Mesenchymal stem cell (in vitro differentiated cells and primary cell): ENCODE measurements around the gene PDZRN3.

Experiments
- DNase-seq: peaks from one replicate; pipeline ENCODE4 v3.0.0-alpha.2; 2013
- H2AFZ ChIP-seq: one replicate; pipeline ENCODE4 v1.6.1; 2013; ENCODE audit warnings: low read depth, mild to moderate bottlenecking, control low read depth, inconsistent platforms, low read length, moderate library complexity
- H2AK5ac ChIP-seq: 2 replicates; pipeline ENCODE4 v1.6.1; 2013; ENCODE audit warnings: low read length, moderate library complexity, mild to moderate bottlenecking, inconsistent platforms; ENCODE audit not compliant: severe bottlenecking
- H2BK120ac ChIP-seq: one replicate; pipeline ENCODE4 v1.6.1; 2013; ENCODE audit warnings: low read depth, mild to moderate bottlenecking, inconsistent platforms, low read length, moderate library complexity
- H2BK12ac ChIP-seq, 2 experiments: one replicate each; pipeline ENCODE4 v1.6.1; 2013; ENCODE audit warnings: inconsistent platforms in 2 of 2, low read length in 2 of 2, mild to moderate bottlenecking in 2 of 2, moderate library complexity in 2 of 2, control low read depth in 1 of 2
- H2BK15ac ChIP-seq: one replicate; pipeline ENCODE4 v1.6.1; 2013; ENCODE audit warnings: mild to moderate bottlenecking, low read depth, inconsistent platforms; ENCODE audit not compliant: poor library complexity, severe bottlenecking
- H2BK5ac ChIP-seq: 2 replicates; pipeline ENCODE4 v1.6.1; 2013; ENCODE audit warnings: low read depth, mild to moderate bottlenecking, low read length, control low read depth, inconsistent platforms; ENCODE audit not compliant: poor library complexity, severe bottlenecking
- H3K14ac ChIP-seq, 2 experiments: one replicate each; pipeline ENCODE4 v1.6.1; 2013; ENCODE audit warnings: inconsistent platforms in 2 of 2, low read length in 2 of 2, control low read depth in 1 of 2, mild to moderate bottlenecking in 1 of 2, moderate library complexity in 1 of 2
- H3K18ac ChIP-seq, 2 experiments: one replicate each; pipeline ENCODE4 v1.6.1; 2013; ENCODE audit warnings: inconsistent platforms in 2 of 2, low read length in 2 of 2, control low read depth in 1 of 2, low read depth in 1 of 2, mild to moderate bottlenecking in 1 of 2
- H3K23ac ChIP-seq, 2 experiments: one replicate each; pipeline ENCODE4 v1.6.1; 2013; ENCODE audit warnings: inconsistent platforms in 2 of 2, low read length in 2 of 2, mild to moderate bottlenecking in 2 of 2, moderate library complexity in 2 of 2, control low read depth in 1 of 2
- H3K27ac ChIP-seq: 2 replicates; pipeline ENCODE4 v1.5.1; 2013; ENCODE audit warnings: mild to moderate bottlenecking, moderate library complexity, low read length, control low read depth, inconsistent platforms; ENCODE audit not compliant: poor library complexity, severe bottlenecking
- H3K27me3 ChIP-seq, 2 experiments: 2 replicates each; pipeline versions ENCODE4 v1.6.1 to v1.7.0; 2013; ENCODE audit warnings: low read length in 2 of 2, mild to moderate bottlenecking in 2 of 2, moderate library complexity in 2 of 2, control low read depth in 1 of 2, inconsistent platforms in 1 of 2; ENCODE audit not compliant: control insufficient read depth in 1 of 2, insufficient read depth in 1 of 2
- H3K36me3 ChIP-seq, 2 experiments: 2 replicates each; pipeline versions ENCODE4 v1.6.1 to v1.7.0; 2013; ENCODE audit warnings: low read length in 2 of 2, control low read depth in 1 of 2, inconsistent platforms in 1 of 2, low read depth in 1 of 2, mild to moderate bottlenecking in 1 of 2; ENCODE audit not compliant: insufficient read depth in 2 of 2, control insufficient read depth in 1 of 2
- H3K4ac ChIP-seq, 2 experiments: one replicate each; pipeline ENCODE4 v1.6.1; 2013; ENCODE audit warnings: inconsistent platforms in 2 of 2, low read length in 2 of 2, mild to moderate bottlenecking in 2 of 2, moderate library complexity in 2 of 2, control low read depth in 1 of 2, low read depth in 1 of 2
- H3K4me1 ChIP-seq: 2 replicates; pipeline ENCODE4 v1.6.1; 2013; ENCODE audit warnings: low read depth, low read length, control low read depth; ENCODE audit not compliant: control insufficient read depth, insufficient read depth
- H3K4me2 ChIP-seq: 2 replicates; pipeline ENCODE4 v1.6.1; 2013; ENCODE audit warnings: low read length, mild to moderate bottlenecking, inconsistent platforms; ENCODE audit not compliant: poor library complexity, severe bottlenecking
- H3K4me3 ChIP-seq, 2 experiments: 2 replicates each; pipeline versions ENCODE4 v1.5.1 to v1.7.0; 2013; ENCODE audit warnings: low read length in 2 of 2, mild to moderate bottlenecking in 2 of 2, control low read depth in 1 of 2, low read depth in 1 of 2; ENCODE audit not compliant: insufficient read depth in 1 of 2
- H3K79me1 ChIP-seq: replicated peaks from 2 replicates; pipeline ENCODE4 v1.6.1; 2013; ENCODE audit warnings: mild to moderate bottlenecking, control low read depth, low read length, inconsistent platforms; ENCODE audit not compliant: poor library complexity, severe bottlenecking
- H3K9ac ChIP-seq: 2 replicates; pipeline ENCODE4 v1.7.0; 2013; ENCODE audit warnings: mild to moderate bottlenecking, low read length, moderate library complexity
- H3K9me3 ChIP-seq: 2 replicates; pipeline ENCODE4 v1.7.0; 2013; ENCODE audit warnings: mild to moderate bottlenecking, low read length; ENCODE audit not compliant: control insufficient read depth
- H4K8ac ChIP-seq: one replicate; pipeline ENCODE4 v1.6.1; 2013; ENCODE audit warnings: inconsistent platforms, mild to moderate bottlenecking, low read length, moderate library complexity
- H4K91ac ChIP-seq: one replicate; pipeline ENCODE4 v1.6.1; 2013; ENCODE audit warnings: mild to moderate bottlenecking, low read length, inconsistent platforms
- WGBS: methylation state at CpG from one replicate; pipeline ENCODE4 v1.1.7; 2013; ENCODE audit warnings: mixed read lengths; 5-methylcytosine and 5-hydroxymethylcytosine counted together

Gene PDZRN3

GRCh38 chr3:73637042-73637441, 12.3 kb upstream of the PDZRN3 start:
- Histone ChIP-seq H3K79me1 (no peaks in the 10 kb centered on the region), H3K18ac (no peak overlapping the region), H3K23ac (no peak overlapping the region), H3K4me2 (no peak overlapping the region), H3K9ac (peak overlapping the region; percentile 70), H3K4me3 (no peak overlapping the region), H3K9me3 (no peaks in the 10 kb centered on the region), H3K14ac (no peak overlapping the region), H3K27ac (no peak overlapping the region), H3K36me3 (no peaks in the 10 kb centered on the region), H3K27me3 (no peaks in the 10 kb centered on the region), H2BK12ac (no peak overlapping the region), H4K91ac (no peak overlapping the region), H3K4ac (no peak overlapping the region), H2AK5ac (no peak overlapping the region), H2BK15ac (no peak overlapping the region), H4K8ac (no peak overlapping the region), H2BK5ac (no peak overlapping the region), H3K4me1 (no peaks in the 10 kb centered on the region), H2BK120ac (no peak overlapping the region), H2AFZ (no peak overlapping the region)
- no peak for DNase-seq

DNA sequence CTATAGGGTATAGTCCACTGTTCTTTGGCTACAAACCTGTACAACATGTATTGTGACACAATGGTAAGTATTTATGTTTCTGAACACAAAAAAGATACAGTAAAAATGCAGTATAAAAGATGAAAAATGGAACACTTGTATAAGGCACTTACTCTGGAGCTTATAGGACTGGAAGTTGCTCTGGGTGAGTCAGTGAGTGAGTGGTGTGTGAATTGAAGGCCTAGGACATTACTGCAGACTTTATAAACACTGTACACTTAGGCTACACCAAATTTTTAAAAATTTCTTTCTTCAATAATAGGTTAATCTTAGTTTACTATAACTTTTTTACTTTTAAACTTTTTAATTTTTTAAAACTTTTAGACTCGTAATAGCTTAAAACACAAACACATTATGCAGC, 10.5 kb upstream of the PDZRN3 start:
- no peak overlapping the region for H3K4me3 ChIP-seq
- H2BK12ac ChIP-seq = no peak overlapping the region
- no peak overlapping the region for H3K18ac ChIP-seq
- no peaks in the 10 kb centered on the region for H3K9me3 ChIP-seq
- no peak overlapping the region for H4K8ac ChIP-seq
- H3K9ac ChIP-seq = no peak overlapping the region
- no peak overlapping the region for H2BK15ac ChIP-seq
- no peak overlapping the region for H4K91ac ChIP-seq
- no peaks in the 10 kb centered on the region for H3K79me1 ChIP-seq
- no peak overlapping the region for H3K14ac ChIP-seq
- no peak overlapping the region for H2BK5ac ChIP-seq
- H3K4me2 ChIP-seq = no peak overlapping the region
- H3K36me3 ChIP-seq = no peaks in the 10 kb centered on the region
- no peak overlapping the region for H3K27ac ChIP-seq
- no peaks in the 10 kb centered on the region for H3K27me3 ChIP-seq
- no peak overlapping the region for H2AK5ac ChIP-seq
- H3K4me1 ChIP-seq = no peaks in the 10 kb centered on the region
- no peak overlapping the region for H2BK120ac ChIP-seq
- H3K4ac ChIP-seq = no peak overlapping the region
- no peak overlapping the region for H3K23ac ChIP-seq
- DNase-seq = no peak
- H2AFZ ChIP-seq = no peak overlapping the region
- no CpG with 5 or more reads among the region's 1 CpG for WGBS

- H3K36me3 ChIP-seq = no peaks in the 10 kb centered on the region
- no peaks in the 10 kb centered on the region for H3K27me3 ChIP-seq
- no peak overlapping the region for H3K23ac ChIP-seq
- H2AFZ ChIP-seq = no peak overlapping the region
- H3K9me3 ChIP-seq = no peaks in the 10 kb centered on the region
- 86% methylated on average over 2 of the region's 3 CpGs for WGBS
- H2BK120ac ChIP-seq = no peak overlapping the region
- H3K9ac ChIP-seq = no peak overlapping the region
- no peak overlapping the region for H4K91ac ChIP-seq
- no peak for DNase-seq
- no peak overlapping the region for H3K27ac ChIP-seq
- no peak overlapping the region for H3K18ac ChIP-seq
- H3K4ac ChIP-seq = no peak overlapping the region
- H3K4me3 ChIP-seq = no peak overlapping the region
- H3K4me1 ChIP-seq = no peaks in the 10 kb centered on the region
- H2BK5ac ChIP-seq = no peak overlapping the region
- no peak overlapping the region for H3K14ac ChIP-seq
- no peak overlapping the region for H2BK12ac ChIP-seq
- H3K79me1 ChIP-seq = no peaks in the 10 kb centered on the region
- no peak overlapping the region for H2BK15ac ChIP-seq
- no peak overlapping the region for H2AK5ac ChIP-seq
- H3K4me2 ChIP-seq = no peak overlapping the region
- H4K8ac ChIP-seq = no peak overlapping the region
Measured at GRCh38 chr3:73633916-73634344, 9.2 kb upstream of the PDZRN3 start.

GRCh38 chr3:73633453-73633852, 8.7 kb upstream of the PDZRN3 start:
- no peak overlapping the region for H3K27ac ChIP-seq
- H4K8ac ChIP-seq = no peak overlapping the region
- H3K36me3 ChIP-seq = no peaks in the 10 kb centered on the region
- no peak overlapping the region for H2AK5ac ChIP-seq
- H3K4me3 ChIP-seq = no peak overlapping the region
- no peak overlapping the region for H2BK15ac ChIP-seq
- H3K27me3 ChIP-seq = no peaks in the 10 kb centered on the region
- H4K91ac ChIP-seq = no peak overlapping the region
- no peaks in the 10 kb centered on the region for H3K4me1 ChIP-seq
- no peak for DNase-seq
- H3K4ac ChIP-seq = no peak overlapping the region
- no peak overlapping the region for H3K23ac ChIP-seq
- H3K14ac ChIP-seq = no peak overlapping the region
- no peaks in the 10 kb centered on the region for H3K9me3 ChIP-seq
- H2BK5ac ChIP-seq = no peak overlapping the region
- H2BK120ac ChIP-seq = no peak overlapping the region
- 79% methylated on average over 1 of the region's 2 CpGs for WGBS
- H2AFZ ChIP-seq = no peak overlapping the region
- H3K79me1 ChIP-seq = no peaks in the 10 kb centered on the region
- no peak overlapping the region for H2BK12ac ChIP-seq
- no peak overlapping the region for H3K18ac ChIP-seq
- no peak overlapping the region for H3K9ac ChIP-seq
- no peak overlapping the region for H3K4me2 ChIP-seq
